ENCODE data around the gene APMAP. TPM values are rescaled to one million over a fixed set of nuclear protein-coding genes. Genes with fewer than 3 reads are reported as not detected.
A peak's percentile ranks its signal among the peaks of the same experiment; 100 is the strongest.

The APMAP gene
- total and polyA plus RNA-seq, 2 of the 13 experiments (the other 11 are each of a cell fraction or from before 2014, with no cell fraction given) = 168 to 214 TPM

- DNase-seq (ENCODE audit: low spot score) (no peak), ATAC-seq (peak; percentile 58; the same call in 2 of the 3 replicates), FAIRE-seq (no peak)
- no peak overlapping the region for H3K27ac ChIP-seq (ENCODE audit: extremely low read length, insufficient read depth, low read length)
- no peak overlapping the region for H2AFZ ChIP-seq (ENCODE audit: low read length)
- peaks cover 1% of the 10 kb centered on the region for H3K79me2 ChIP-seq (ENCODE audit: insufficient read depth, low read length)
- no peaks in the 10 kb centered on the region for H3K27me3 ChIP-seq (ENCODE audit: control insufficient read depth in 1 of 2, insufficient read depth in 2 of 2, low read length in 2 of 2)
- POLR2A ChIA-PET = no interaction called here
- intact Hi-C loops (cut with micrococcal nuclease; ENCODE audit: unreplicated experiment) = no loop called here
- CTCF ChIA-PET (ENCODE audit: low intra/inter-chr PET ratio, low total read pairs) = no interaction called here
- H3K9me3 ChIP-seq (ENCODE audit: low read length) = 0 out of 2 replicates have a peak, but pooled peaks cover 7% of the 10 kb centered on the region
- no peak overlapping the region for H3K9ac ChIP-seq (ENCODE audit: insufficient read depth, low read depth, low read length)
- 87% methylated on average over 3 of the region's 3 CpGs for WGBS (ENCODE audit: low lambda C conversion rate)
- no peak for TF ChIP-seq GABPB1 (CRISPR knock-in tag; IDR thresholded peaks at IDR 0.05)
- no peak for TF ChIP-seq TERF1 (CRISPR knock-in tag; IDR thresholded peaks at IDR 0.05)
- no peak for TF ChIP-seq ETS1 (CRISPR knock-in tag; IDR thresholded peaks at IDR 0.05)
- no peak for TF ChIP-seq SRSF1 (optimal IDR thresholded peaks at IDR 0.05; ENCODE audit: low read depth, low read length)
- TF ChIP-seq SSRP1 (CRISPR knock-in tag; IDR thresholded peaks at IDR 0.05) = no peak
- no peak for TF ChIP-seq RBFOX2 (IDR thresholded peaks at IDR 0.05; ENCODE audit: low read depth, low read length)
- TF ChIP-seq SMC3 (IDR thresholded peaks at IDR 0.05; ENCODE audit: low read length) = no peak
- no peak for TF ChIP-seq KLF9 (CRISPR knock-in tag; IDR thresholded peaks at IDR 0.05; ENCODE audit: low read depth)
- no peak for TF ChIP-seq SMAD1 (CRISPR knock-in tag; IDR thresholded peaks at IDR 0.05; ENCODE audit: borderline replicate concordance, low read depth)
- TF ChIP-seq ZNF224 (CRISPR knock-in tag; IDR thresholded peaks at IDR 0.05) = no peak
- no peak for TF ChIP-seq ZNF589 (CRISPR knock-in tag; conservative IDR thresholded peaks at IDR 0.05)
- TF ChIP-seq ZNF615 (CRISPR knock-in tag; IDR thresholded peaks at IDR 0.05; ENCODE audit: borderline replicate concordance) = no peak
- no peak for TF ChIP-seq PLSCR1 (CRISPR knock-in tag; IDR thresholded peaks at IDR 0.05; ENCODE audit: borderline replicate concordance)
- TF ChIP-seq TAF1 (CRISPR knock-in tag; IDR thresholded peaks at IDR 0.05) = no peak
- in situ Hi-C loops (cut with HindIII; ENCODE audit: extremely low pct_ligation_motif_present, low pct_unique_long_range_greater_than_20kb) = no loop called here
- H3K4me2 ChIP-seq (ENCODE audit: low read depth, low read length) = no peak overlapping the region
- BruUV-seq (replicated peaks) = no TSS peak
- peaks cover 31 to 85% of the 10 kb centered on the region in 2 experiments for H3K36me3 ChIP-seq (replicated peaks in 1 of 2; ENCODE audit: control insufficient read depth in 1 of 2, insufficient read depth in 2 of 2, low read length in 2 of 2)
- H3K4me1 ChIP-seq (ENCODE audit: insufficient read depth, low read length) = no peaks in the 10 kb centered on the region
- H3K4me3 ChIP-seq (replicated peaks in 1 of 3; ENCODE audit: insufficient read depth in 1 of 3, low read depth in 2 of 3, low read length in 3 of 3) = no peak overlapping the region
- no peaks in the 10 kb centered on the region for H4K20me1 ChIP-seq (ENCODE audit: insufficient read depth, low read length)
These were observed 14.8 kb downstream of the APMAP start for GRCh38 chr20:24977797-24978196.

Data from HepG2 (cell line).